GM12878 (cell line): ENCODE measurements around the gene RGS2. TPM values are rescaled to one million over a fixed set of nuclear protein-coding genes. Genes with fewer than 3 reads are reported as not detected.

Experiments used
- ATAC-seq: fragments of 200-7000 bp; cut with Tn5 transposase; 3 replicates; pipeline ENCODE4 v1.9.1; 2020; ENCODE audit warnings: mild to moderate bottlenecking, moderate library complexity
- BruUV-seq: library from RNA; stranded (reverse); fragments of 400-500 nt; replicated peaks from 2 replicates; lab custom pipeline; 2021; lab: Mats Ljungman, UMichigan
- CTCF ChIA-PET: fragments of 300-600 bp; sonication (Branson Sonifier 250); formaldehyde crosslinking; extraction: SDS; loops from one replicate; lab custom pipeline; 2021; ENCODE audit warnings: inconsistent platforms; lab: Yijun Ruan, JAX
- POLR2A ChIA-PET: fragments of 350-600 bp; formaldehyde crosslinking; extraction: SDS; loops from one replicate; lab custom pipeline; 2021; ENCODE audit warnings: inconsistent platforms; lab: Charles Lee
- RAD21 ChIA-PET: fragments of 300-600 bp; sonication (Branson Sonifier 250); formaldehyde crosslinking; loops from one replicate; lab custom pipeline; 2023; ENCODE audit warnings: antibody characterized with exemption; ENCODE audit not compliant: unreplicated experiment; lab: Charles Lee
- SMC1A ChIA-PET: fragments of 300-600 bp; sonication (Branson Sonifier 250); formaldehyde crosslinking; loops from one replicate; lab custom pipeline; 2023; ENCODE audit not compliant: unreplicated experiment, uncharacterized antibody; lab: Charles Lee
- DNase-seq: peaks from one replicate; pipeline ENCODE4 v3.0.0-alpha.2; 2011; ENCODE audit warnings: low read depth, low spot score
- FAIRE-seq: peaks from 3 replicates; lab custom pipeline; 2011; peaks lifted over from hg19 to GRCh38; lab: Jason Lieb, UNC
- H2AFZ ChIP-seq: 2 replicates; pipeline ENCODE4 v1.6.0; 2011; ENCODE audit warnings: low read depth, low read length, control low read depth; ENCODE audit not compliant: control insufficient read depth
- H3K27ac ChIP-seq: 2 replicates; pipeline ENCODE4 v1.5.1; 2011; ENCODE audit warnings: control low read depth; ENCODE audit not compliant: control insufficient read depth, insufficient read depth
- H3K27me3 ChIP-seq, 2 experiments: replicated peaks in 1 of 2; 2 replicates each; pipeline versions ENCODE4 v1.6.0 to v1.6.1; 2011; ENCODE audit warnings: low read length in 1 of 2; ENCODE audit not compliant: control insufficient read depth in 2 of 2, insufficient read depth in 2 of 2
- H3K36me3 ChIP-seq, 2 experiments: 2 replicates each; pipeline ENCODE4 v1.5.1; 2011; ENCODE audit warnings: low read length in 1 of 2; ENCODE audit not compliant: control insufficient read depth in 2 of 2, insufficient read depth in 2 of 2
- H3K4me1 ChIP-seq: 2 replicates; pipeline ENCODE4 v1.6.1; 2011; ENCODE audit warnings: mild to moderate bottlenecking, low read length, moderate library complexity, mixed read lengths; ENCODE audit not compliant: control insufficient read depth, insufficient read depth
- H3K4me2 ChIP-seq: 2 replicates; pipeline ENCODE4 v1.6.0; 2011; ENCODE audit warnings: control low read depth; ENCODE audit not compliant: control insufficient read depth, insufficient read depth
- H3K4me3 ChIP-seq: fragments of 200-600 bp; sonication (generic); 2 replicates; pipeline ENCODE4 v1.5.1; 2016
- H3K79me2 ChIP-seq: 2 replicates; pipeline ENCODE4 v1.6.0; 2011; ENCODE audit warnings: low read length; ENCODE audit not compliant: control insufficient read depth, insufficient read depth
- H3K9ac ChIP-seq: 2 replicates; pipeline ENCODE4 v1.8.0; 2011; ENCODE audit warnings: low read length, control low read depth, mixed read lengths; ENCODE audit not compliant: control insufficient read depth, insufficient read depth
- H3K9me3 ChIP-seq: replicated peaks from 3 replicates; pipeline ENCODE4 v1.5.1; 2011; ENCODE audit warnings: mild to moderate bottlenecking, low read length; ENCODE audit not compliant: control insufficient read depth, insufficient read depth
- H4K20me1 ChIP-seq: 2 replicates; pipeline ENCODE4 v1.6.0; 2011; ENCODE audit not compliant: control insufficient read depth, insufficient read depth
- BHLHE40 ChIP-seq, 2 experiments: fragments of 450-650 bp in 1 of 2; IDR thresholded peaks; 2 replicates each; pipeline ENCODE4 v1.6.1; 2011 to 2017; ENCODE audit warnings: low read depth in 2 of 2, borderline replicate concordance in 1 of 2, improper control_type of control experiment in 1 of 2, low read length in 1 of 2, mild to moderate bottlenecking in 1 of 2
- ESRRA ChIP-seq: IDR thresholded peaks from 2 replicates; pipeline ENCODE4 v1.6.1; 2012; ENCODE audit warnings: mild to moderate bottlenecking, low read length, improper control_type of control experiment
- FOXK2 ChIP-seq: fragments of 450-650 bp; IDR thresholded peaks from 2 replicates; pipeline ENCODE4 v1.6.1; 2017; ENCODE audit warnings: mild to moderate bottlenecking, moderate library complexity
- GABPA ChIP-seq: IDR thresholded peaks from 2 replicates; pipeline ENCODE4 v1.6.1; 2014; ENCODE audit warnings: antibody characterized with exemption, low read depth, mild to moderate bottlenecking, inconsistent platforms
- NR2C1 ChIP-seq: fragments of 450-650 bp; IDR thresholded peaks from 2 replicates; pipeline ENCODE4 v1.6.1; 2017; ENCODE audit warnings: antibody characterized with exemption, mild to moderate bottlenecking, moderate library complexity
- TCF12 ChIP-seq: IDR thresholded peaks from 2 replicates; pipeline ENCODE4 v1.6.1; 2011; ENCODE audit warnings: low read depth, mild to moderate bottlenecking, low read length
- ZNF217 ChIP-seq: fragments of 450-650 bp; IDR thresholded peaks from 2 replicates; pipeline ENCODE4 v1.6.1; 2017; ENCODE audit warnings: antibody characterized with exemption, mild to moderate bottlenecking
- ZNF24 ChIP-seq: fragments of 450-650 bp; IDR thresholded peaks from 2 replicates; pipeline ENCODE4 v1.6.1; 2017; ENCODE audit warnings: antibody characterized with exemption, mild to moderate bottlenecking
- WGBS: methylation state at CpG from one replicate; pipeline ENCODE4 v1.1.6; 2016; ENCODE audit warnings: low lambda C conversion rate; ENCODE audit not compliant: insufficient replicate concordance, insufficient coverage; ENCODE audit errors: missing lambda C conversion rate; 5-methylcytosine and 5-hydroxymethylcytosine counted together
- in situ Hi-C: fragments of 300-500 bp; cut with MboI; formaldehyde crosslinking; loops from 9 replicates; pipeline ENCODE4 v1.14.3; 2018; ENCODE audit warnings: mixed read lengths
- intact Hi-C: fragments of 100-400 bp; cut with micrococcal nuclease; formaldehyde crosslinking; loops from one replicate; pipeline ENCODE4 v1.14.2; 2022; ENCODE audit not compliant: unreplicated experiment
- polyA plus RNA-seq, 11 experiments: library from polyadenylated mRNA; depleted of rRNA in 4 of 11; unstranded in 6 of 11; stranded (reverse) in 5 of 11; fragments of >200 nt; fragmentation: Nextera tagmentation in 4 of 11; fragmentation: Illumina TruSeq in 1 of 11; extraction: Ambion mirVana in 4 of 11; extraction: Trizol in 1 of 11; gene quantifications; 1 replicate in 1 of 11; 2 replicates in 10 of 11; pipeline versions ENCODE4 v1.2.1 to v1.2.3, GENCODE V29; 2011 to 2016; ENCODE audit warnings: inconsistent platforms in 2 of 11, missing spikeins in 2 of 11, low read depth in 1 of 11
- total RNA-seq, 4 experiments: library from RNA; depleted of rRNA in 3 of 4; stranded (reverse); fragments of >200 nt in 3 of 4; fragmentation: Illumina TruSeq in 1 of 4; extraction: Trizol in 1 of 4; gene quantifications; 2 replicates each; pipeline versions ENCODE4 v1.2.1 to v1.2.3, GENCODE V29; 2013 to 2021
- TF ChIP-seq, protein P1 (sequence below): fragments of 450-650 bp; IDR thresholded peaks from 2 replicates; pipeline ENCODE4 v1.6.1; 2018; ENCODE audit warnings: borderline replicate concordance, mild to moderate bottlenecking; ENCODE audit not compliant: partially characterized antibody
- TF ChIP-seq, protein P2 (sequence below): IDR thresholded peaks from 2 replicates; pipeline ENCODE4 v1.6.1; 2011; ENCODE audit warnings: low read depth, mild to moderate bottlenecking, low read length, moderate library complexity, borderline replicate concordance; ENCODE audit errors: extremely low read depth
- TF ChIP-seq, protein P3 (sequence below): fragments of 450-650 bp; IDR thresholded peaks from 2 replicates; pipeline ENCODE4 v1.6.1; 2014; ENCODE audit warnings: mild to moderate bottlenecking
- TF ChIP-seq, protein P4 (sequence below): IDR thresholded peaks from 2 replicates; pipeline ENCODE4 v1.6.1; 2011; ENCODE audit warnings: borderline replicate concordance, low read depth, mild to moderate bottlenecking, moderate library complexity, low read length; ENCODE audit not compliant: insufficient read depth, poor library complexity, severe bottlenecking
- TF ChIP-seq, protein P5 (sequence below): IDR thresholded peaks from 2 replicates; pipeline ENCODE4 v1.6.1; 2012; ENCODE audit warnings: low read depth, low read length, improper control_type of control experiment

The RGS2 gene
- total and polyA plus RNA-seq, 10 of the 15 experiments (the other 5 are each of a cell fraction or from before 2014, with no cell fraction given): 0.27 to 2.3 (median 0.98) TPM

DNA sequence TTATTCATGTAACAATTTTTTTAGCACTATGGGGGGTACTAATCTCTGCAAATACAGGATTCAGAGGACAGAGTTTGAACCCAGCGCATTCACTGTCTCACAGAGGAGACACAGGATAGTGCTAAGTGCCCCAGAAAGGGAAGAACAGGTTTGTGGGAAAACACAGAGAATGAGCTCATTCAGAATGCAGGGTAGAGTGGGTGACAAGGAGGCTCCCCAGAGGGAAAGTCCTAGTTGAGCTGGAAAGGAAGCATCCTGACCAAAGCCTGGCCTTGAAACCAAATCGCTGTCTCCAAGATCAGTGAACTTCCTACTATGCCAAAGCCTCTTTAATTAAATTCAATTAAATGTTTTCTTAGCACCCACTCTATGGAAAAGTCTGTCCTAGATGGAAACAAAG lies 19.0 kb upstream of the RGS2 start (continued):
- TF ChIP-seq, protein P1, sequence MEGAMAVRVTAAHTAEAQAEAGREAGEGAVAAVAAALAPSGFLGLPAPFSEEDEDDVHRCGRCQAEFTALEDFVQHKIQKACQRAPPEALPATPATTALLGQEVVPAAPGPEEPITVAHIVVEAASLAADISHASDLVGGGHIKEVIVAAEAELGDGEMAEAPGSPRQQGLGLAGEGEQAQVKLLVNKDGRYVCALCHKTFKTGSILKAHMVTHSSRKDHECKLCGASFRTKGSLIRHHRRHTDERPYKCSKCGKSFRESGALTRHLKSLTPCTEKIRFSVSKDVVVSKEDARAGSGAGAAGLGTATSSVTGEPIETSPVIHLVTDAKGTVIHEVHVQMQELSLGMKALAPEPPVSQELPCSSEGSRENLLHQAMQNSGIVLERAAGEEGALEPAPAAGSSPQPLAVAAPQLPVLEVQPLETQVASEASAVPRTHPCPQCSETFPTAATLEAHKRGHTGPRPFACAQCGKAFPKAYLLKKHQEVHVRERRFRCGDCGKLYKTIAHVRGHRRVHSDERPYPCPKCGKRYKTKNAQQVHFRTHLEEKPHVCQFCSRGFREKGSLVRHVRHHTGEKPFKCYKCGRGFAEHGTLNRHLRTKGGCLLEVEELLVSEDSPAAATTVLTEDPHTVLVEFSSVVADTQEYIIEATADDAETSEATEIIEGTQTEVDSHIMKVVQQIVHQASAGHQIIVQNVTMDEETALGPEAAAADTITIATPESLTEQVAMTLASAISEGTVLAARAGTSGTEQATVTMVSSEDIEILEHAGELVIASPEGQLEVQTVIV: no peak
- TF ChIP-seq, protein P2, sequence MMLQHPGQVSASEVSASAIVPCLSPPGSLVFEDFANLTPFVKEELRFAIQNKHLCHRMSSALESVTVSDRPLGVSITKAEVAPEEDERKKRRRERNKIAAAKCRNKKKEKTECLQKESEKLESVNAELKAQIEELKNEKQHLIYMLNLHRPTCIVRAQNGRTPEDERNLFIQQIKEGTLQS: no peak
- no peak for TF ChIP-seq FOXK2

DNA sequence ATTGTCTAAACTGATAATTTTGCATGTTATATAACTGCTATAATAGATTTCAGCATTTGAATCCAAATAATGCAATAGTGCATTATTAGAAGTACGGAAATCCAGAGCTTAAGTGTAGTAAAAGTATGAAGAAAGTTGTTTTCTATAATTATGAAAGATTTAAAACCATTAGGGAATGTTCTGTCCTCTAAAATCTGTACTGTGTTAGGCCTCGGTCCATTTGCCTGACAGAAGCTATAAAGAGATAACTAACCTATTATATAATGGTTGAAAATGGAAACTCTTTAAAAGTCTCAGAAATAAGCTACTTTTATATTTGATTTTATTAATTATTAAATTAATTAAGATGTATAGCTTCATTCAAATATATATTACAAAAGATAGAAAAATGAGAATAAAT lies 16.2 kb upstream of the RGS2 start:
- SMC1A ChIA-PET: interaction anchor here (0.6 to 1.2 kb wide), 2 partner anchors 12 to 104 kb away, joined by 3 to 5 read pairs; no protein-coding TSS in a partner anchor
- Histone ChIP-seq H2AFZ (no peak overlapping the region), H3K27me3 (no peaks in the 10 kb centered on the region), H4K20me1 (no peaks in the 10 kb centered on the region), H3K4me2 (no peak overlapping the region), H3K4me1 (no peaks in the 10 kb centered on the region), H3K27ac (no peak overlapping the region), H3K9ac (no peak overlapping the region), H3K36me3 (no peaks in the 10 kb centered on the region), H3K4me3 (no peak overlapping the region), H3K9me3 (no peaks in the 10 kb centered on the region), H3K79me2 (no peaks in the 10 kb centered on the region)
- intact Hi-C loops: no loop called here
- RAD21 ChIA-PET: no interaction called here
- no TSS peak for BruUV-seq
- CTCF ChIA-PET: interaction anchor here (1.1 kb wide), 1 partner anchor 15 kb away, joined by 3 read pairs; no protein-coding TSS in a partner anchor
- DNase-seq (no peak), FAIRE-seq (no peak), ATAC-seq (no peak)
- in situ Hi-C loops: no loop called here
- POLR2A ChIA-PET: no interaction called here
- WGBS: 40% methylated on average over 2 of the region's 2 CpGs
- TF ChIP-seq, protein P3, sequence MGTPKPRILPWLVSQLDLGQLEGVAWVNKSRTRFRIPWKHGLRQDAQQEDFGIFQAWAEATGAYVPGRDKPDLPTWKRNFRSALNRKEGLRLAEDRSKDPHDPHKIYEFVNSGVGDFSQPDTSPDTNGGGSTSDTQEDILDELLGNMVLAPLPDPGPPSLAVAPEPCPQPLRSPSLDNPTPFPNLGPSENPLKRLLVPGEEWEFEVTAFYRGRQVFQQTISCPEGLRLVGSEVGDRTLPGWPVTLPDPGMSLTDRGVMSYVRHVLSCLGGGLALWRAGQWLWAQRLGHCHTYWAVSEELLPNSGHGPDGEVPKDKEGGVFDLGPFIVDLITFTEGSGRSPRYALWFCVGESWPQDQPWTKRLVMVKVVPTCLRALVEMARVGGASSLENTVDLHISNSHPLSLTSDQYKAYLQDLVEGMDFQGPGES: no peak
- TF ChIP-seq ZNF24 (no peak), GABPA (no peak), ZNF217 (no peak), ESRRA (no peak), NR2C1 (no peak), BHLHE40 (IDR thresholded peaks at IDR 0.05; ENCODE audit: borderline replicate concordance in 1 of 2, low read depth in 2 of 2, low read length in 1 of 2) (no peak), TCF12 (no peak)
- TF ChIP-seq, protein P1: no peak
- TF ChIP-seq, protein P4, sequence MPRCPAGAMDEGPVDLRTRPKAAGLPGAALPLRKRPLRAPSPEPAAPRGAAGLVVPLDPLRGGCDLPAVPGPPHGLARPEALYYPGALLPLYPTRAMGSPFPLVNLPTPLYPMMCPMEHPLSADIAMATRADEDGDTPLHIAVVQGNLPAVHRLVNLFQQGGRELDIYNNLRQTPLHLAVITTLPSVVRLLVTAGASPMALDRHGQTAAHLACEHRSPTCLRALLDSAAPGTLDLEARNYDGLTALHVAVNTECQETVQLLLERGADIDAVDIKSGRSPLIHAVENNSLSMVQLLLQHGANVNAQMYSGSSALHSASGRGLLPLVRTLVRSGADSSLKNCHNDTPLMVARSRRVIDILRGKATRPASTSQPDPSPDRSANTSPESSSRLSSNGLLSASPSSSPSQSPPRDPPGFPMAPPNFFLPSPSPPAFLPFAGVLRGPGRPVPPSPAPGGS: no peak
- TF ChIP-seq, protein P5, sequence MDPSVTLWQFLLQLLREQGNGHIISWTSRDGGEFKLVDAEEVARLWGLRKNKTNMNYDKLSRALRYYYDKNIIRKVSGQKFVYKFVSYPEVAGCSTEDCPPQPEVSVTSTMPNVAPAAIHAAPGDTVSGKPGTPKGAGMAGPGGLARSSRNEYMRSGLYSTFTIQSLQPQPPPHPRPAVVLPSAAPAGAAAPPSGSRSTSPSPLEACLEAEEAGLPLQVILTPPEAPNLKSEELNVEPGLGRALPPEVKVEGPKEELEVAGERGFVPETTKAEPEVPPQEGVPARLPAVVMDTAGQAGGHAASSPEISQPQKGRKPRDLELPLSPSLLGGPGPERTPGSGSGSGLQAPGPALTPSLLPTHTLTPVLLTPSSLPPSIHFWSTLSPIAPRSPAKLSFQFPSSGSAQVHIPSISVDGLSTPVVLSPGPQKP: no peak
